Natural killer cell (primary cell): Measurements from ENCODE around the gene GOLPH3L. TPM values are rescaled to one million over a fixed set of nuclear protein-coding genes. Genes with fewer than 3 reads are reported as not detected.

Source experiments
- ATAC-seq, 3 donors: fragments of 150-1000 bp in 2 of 3; fragments of 200-7000 bp in 1 of 3; cut with Tn5 transposase; 1 replicate in 1 of 3; 2 replicates in 2 of 3; pipeline ENCODE4 v1.10.0; 2021; ENCODE audit warnings: mild to moderate bottlenecking in 2 of 3, moderate library complexity in 2 of 3
- DNase-seq, 2 donors: peaks; one replicate each; pipeline versions ENCODE4 v3.0.0 to v3.0.0-alpha.2; 2013 to 2021; ENCODE audit warnings: mixed read lengths in 1 of 2
- H3K27ac ChIP-seq: one replicate; pipeline ENCODE4 v1.5.1; 2013; ENCODE audit warnings: mild to moderate bottlenecking, low read length
- H3K27me3 ChIP-seq: one replicate; pipeline ENCODE4 v1.6.1; 2013; ENCODE audit warnings: low read length; ENCODE audit not compliant: control insufficient read depth, insufficient read depth
- H3K36me3 ChIP-seq: one replicate; pipeline ENCODE4 v1.6.1; 2013; ENCODE audit warnings: low read length; ENCODE audit not compliant: control insufficient read depth, insufficient read depth
- H3K4me1 ChIP-seq: one replicate; pipeline ENCODE4 v1.6.1; 2013; ENCODE audit warnings: low read length; ENCODE audit not compliant: control insufficient read depth, insufficient read depth
- H3K4me3 ChIP-seq: one replicate; pipeline ENCODE4 v1.5.1; 2013; ENCODE audit warnings: low read length
- H3K9me3 ChIP-seq: one replicate; pipeline ENCODE4 v1.6.1; 2013; ENCODE audit warnings: low read length; ENCODE audit not compliant: control insufficient read depth, insufficient read depth
- H3K27ac Mint-ChIP-seq, 2 donors: one replicate each; pipeline ENCODE4 v1.8.0; 2022; ENCODE audit warnings: mild to moderate bottlenecking in 2 of 2, mixed read lengths in 2 of 2, moderate library complexity in 1 of 2
- H3K27me3 Mint-ChIP-seq, 2 donors: one replicate each; pipeline ENCODE4 v1.8.0; 2022; ENCODE audit warnings: low read depth in 2 of 2, mixed read lengths in 2 of 2
- H3K36me3 Mint-ChIP-seq: one replicate; pipeline ENCODE4 v1.8.0; 2022; ENCODE audit warnings: mixed read lengths
- H3K4me1 Mint-ChIP-seq, 2 donors: one replicate each; pipeline ENCODE4 v1.8.0; 2022; ENCODE audit warnings: mixed read lengths in 2 of 2
- H3K4me3 Mint-ChIP-seq: one replicate; pipeline ENCODE4 v1.8.0; 2022; ENCODE audit warnings: mild to moderate bottlenecking, moderate library complexity, mixed read lengths
- H3K9me3 Mint-ChIP-seq, 2 donors: one replicate each; pipeline ENCODE4 v1.8.0; 2022; ENCODE audit warnings: mixed read lengths in 2 of 2
- CTCF ChIP-seq: fragments of 200-600 bp; IDR thresholded peaks from one replicate; pipeline ENCODE4 v1.8.0; 2022; ENCODE audit warnings: antibody characterized with exemption
- WGBS: methylation state at CpG from one replicate; pipeline ENCODE4 v1.1.7; 2013; ENCODE audit warnings: missing lambda C conversion rate; ENCODE audit not compliant: insufficient coverage; 5-methylcytosine and 5-hydroxymethylcytosine counted together
- intact Hi-C: fragments of 100-400 bp; cut with micrococcal nuclease; formaldehyde crosslinking; loops from one replicate; pipeline ENCODE4 v1.14.2; 2022
- total RNA-seq, 4 donors: library from RNA; stranded (reverse); fragments of 120-200 nt in 1 of 4; gene quantifications; one replicate each; pipeline versions ENCODE4 v1.2.3 to v1.2.4, GENCODE V29; 2013 to 2022

The GOLPH3L gene
- total RNA-seq, 3 donors from 2014 or later (not counting 1 experiment from before 2014, with no cell fraction given) = 6.2 to 13.6 (median 10.3) TPM

- Mint-ChIP-seq H3K27ac (no peak overlapping the region), H3K9me3 (no peaks in the 10 kb centered on the region), H3K4me1 (peaks cover 0 to 4% of the 10 kb centered on the region in 2 donors), H3K36me3 (peaks cover 10% of the 10 kb centered on the region), H3K4me3 (no peak overlapping the region), H3K27me3 (no peaks in the 10 kb centered on the region)
- H3K27ac ChIP-seq = no peak overlapping the region
- intact Hi-C loops = no loop called here
- H3K27me3 ChIP-seq = no peaks in the 10 kb centered on the region
- H3K4me1 ChIP-seq = no peaks in the 10 kb centered on the region
- peaks cover 17% of the 10 kb centered on the region for H3K36me3 ChIP-seq
- WGBS = 95% methylated on average over 7 of the region's 7 CpGs
- TF ChIP-seq CTCF = no peak
- no peak overlapping the region for H3K4me3 ChIP-seq
- DNase-seq (no peak), ATAC-seq (no peak)
- H3K9me3 ChIP-seq = no peaks in the 10 kb centered on the region
These were observed 33.6 kb downstream of the GOLPH3L start for GRCh38 chr1:150663321-150663720.

- no peaks in the 10 kb centered on the region for H3K9me3 Mint-ChIP-seq
- no peak overlapping the region for H3K4me3 Mint-ChIP-seq
- peak overlapping the region in 1 of 2 donors; percentile 2 for H3K27ac Mint-ChIP-seq
- H3K4me1 Mint-ChIP-seq = peaks cover 0 to 4% of the 10 kb centered on the region in 2 donors
- Histone ChIP-seq H3K4me1 (no peaks in the 10 kb centered on the region), H3K36me3 (peaks cover 18% of the 10 kb centered on the region), H3K27me3 (no peaks in the 10 kb centered on the region), H3K4me3 (no peak overlapping the region), H3K27ac (no peak overlapping the region), H3K9me3 (no peaks in the 10 kb centered on the region)
- no peak for TF ChIP-seq CTCF
- over 99% methylated on average over 9 of the region's 9 CpGs for WGBS
- DNase-seq (no peak), ATAC-seq (no peak)
- H3K36me3 Mint-ChIP-seq = peaks cover 10% of the 10 kb centered on the region
- no peaks in the 10 kb centered on the region for H3K27me3 Mint-ChIP-seq
- intact Hi-C loops = no loop called here
These were observed 34.1 kb downstream of the GOLPH3L start for GRCh38 chr1:150662811-150663210.

- 90% methylated on average over 3 of the region's 5 CpGs for WGBS
These were observed 35.8 kb downstream of the GOLPH3L start for GRCh38 chr1:150661156-150661555.

More at GRCh38 chr1:150661156-150661555, 35.8 kb downstream of the GOLPH3L start:
- no peaks in the 10 kb centered on the region for H3K27me3 Mint-ChIP-seq
- Histone ChIP-seq H3K27me3 (no peaks in the 10 kb centered on the region), H3K9me3 (no peaks in the 10 kb centered on the region), H3K36me3 (peaks cover 18% of the 10 kb centered on the region), H3K4me3 (no peak overlapping the region), H3K27ac (no peak overlapping the region), H3K4me1 (no peaks in the 10 kb centered on the region)
- no peak overlapping the region for H3K27ac Mint-ChIP-seq
- peaks cover 10% of the 10 kb centered on the region for H3K36me3 Mint-ChIP-seq
- H3K4me1 Mint-ChIP-seq = peaks cover 0 to 4% of the 10 kb centered on the region in 2 donors
- no peak for TF ChIP-seq CTCF
- no peaks in the 10 kb centered on the region for H3K9me3 Mint-ChIP-seq
- DNase-seq (no peak), ATAC-seq (no peak)
- intact Hi-C loops = no loop called here
- no peak overlapping the region for H3K4me3 Mint-ChIP-seq
